Upper lobe of right lung (tissue), 1 donor: ENCODE measurements around the gene CARM1. TPM values are rescaled to one million over a fixed set of nuclear protein-coding genes. Genes with fewer than 3 reads are reported as not detected.
A peak's percentile ranks its signal among the peaks of the same experiment; 100 is the strongest.

Experiments
- ATAC-seq: fragments of 200-7000 bp; cut with Tn5 transposase; one replicate; pipeline ENCODE4 v1.9.1; 2020; ENCODE audit warnings: mild to moderate bottlenecking, moderate library complexity
- DNase-seq: peaks from one replicate; pipeline ENCODE4 v3.0.0-alpha.2; 2020
- H3K27ac ChIP-seq: fragments of 200-600 bp; one replicate; pipeline ENCODE4 v1.8.0; 2022
- H3K27me3 ChIP-seq: fragments of 200-600 bp; one replicate; pipeline ENCODE4 v1.8.0; 2022; ENCODE audit warnings: mild to moderate bottlenecking
- H3K36me3 ChIP-seq: fragments of 200-600 bp; one replicate; pipeline ENCODE4 v1.8.0; 2022
- H3K4me1 ChIP-seq: fragments of 200-600 bp; one replicate; pipeline ENCODE4 v1.8.0; 2022
- H3K4me3 ChIP-seq: fragments of 200-600 bp; one replicate; pipeline ENCODE4 v1.8.0; 2022; ENCODE audit warnings: mild to moderate bottlenecking
- H3K9me3 ChIP-seq: fragments of 200-600 bp; one replicate; pipeline ENCODE4 v1.8.0; 2022
- CTCF ChIP-seq: fragments of 200-600 bp; IDR thresholded peaks from one replicate; pipeline ENCODE4 v1.8.0; 2022; ENCODE audit warnings: antibody characterized with exemption
- intact Hi-C: fragments of 100-400 bp; cut with DNase I; formaldehyde crosslinking; loops from one replicate; pipeline ENCODE4 v1.11.0; 2022
- total RNA-seq: library from RNA; stranded (reverse); fragmentation: NEBNext Ultra II Directional; extraction: Animal tissue kit (Norgen Biotek cat#: 25700); gene quantifications from one replicate; pipeline ENCODE4 v1.2.1, GENCODE V29; 2021
- donor health status: DM: no; HTN: yes; CAD: no; lungs with severe emphysema.

CARM1 gene
- total RNA-seq, 1 donor from 2014 or later: 25.5 TPM

GRCh38 chr19:10896851-10897526, 25.6 kb downstream of the CARM1 start:
- no peak for DNase-seq
- TF ChIP-seq CTCF: no peak
- H3K9me3 ChIP-seq: no peaks in the 10 kb centered on the region
- no peak overlapping the region for H3K4me3 ChIP-seq
- no peaks in the 10 kb centered on the region for H3K27me3 ChIP-seq
- H3K27ac ChIP-seq: no peak overlapping the region
- ATAC-seq: peak; percentile 48
- intact Hi-C loops: no loop called here
- H3K4me1 ChIP-seq: peaks cover 8% of the 10 kb centered on the region
- no peaks in the 10 kb centered on the region for H3K36me3 ChIP-seq

GRCh38 chr19:10898633-10899032, 27.3 kb downstream of the CARM1 start:
- intact Hi-C loops: no loop called here
- TF ChIP-seq CTCF: no peak
- Histone ChIP-seq H3K9me3 (no peaks in the 10 kb centered on the region), H3K4me3 (no peak overlapping the region), H3K36me3 (no peaks in the 10 kb centered on the region), H3K27ac (no peak overlapping the region), H3K27me3 (no peaks in the 10 kb centered on the region), H3K4me1 (peaks cover 8% of the 10 kb centered on the region)
- DNase-seq (no peak), ATAC-seq (peak; percentile 20)

- peak; percentile 77 for ATAC-seq
- intact Hi-C loops: no loop called here
- Histone ChIP-seq H3K27me3 (no peaks in the 10 kb centered on the region), H3K27ac (peak overlapping the region; percentile 65), H3K36me3 (no peaks in the 10 kb centered on the region), H3K9me3 (no peaks in the 10 kb centered on the region), H3K4me1 (peaks cover 8% of the 10 kb centered on the region), H3K4me3 (no peak overlapping the region)
- no peak for TF ChIP-seq CTCF
- peak; percentile 73 for DNase-seq
Observed at GRCh38 chr19:10899151-10899653, 27.8 kb downstream of the CARM1 start.

GRCh38 chr19:10907925-10908324, 36.6 kb downstream of the CARM1 start:
- DNase-seq (no peak), ATAC-seq (no peak)
- Histone ChIP-seq H3K4me1 (no peaks in the 10 kb centered on the region), H3K4me3 (no peak overlapping the region), H3K36me3 (peaks cover 47% of the 10 kb centered on the region), H3K27me3 (no peaks in the 10 kb centered on the region), H3K27ac (no peak overlapping the region), H3K9me3 (no peaks in the 10 kb centered on the region)
- TF ChIP-seq CTCF: no peak
- intact Hi-C loops: no loop called here

- intact Hi-C loops: no loop called here
- no peaks in the 10 kb centered on the region for H3K4me1 ChIP-seq
- H3K27ac ChIP-seq: no peak overlapping the region
- ATAC-seq (no peak), DNase-seq (no peak)
- no peaks in the 10 kb centered on the region for H3K9me3 ChIP-seq
- no peaks in the 10 kb centered on the region for H3K27me3 ChIP-seq
- H3K4me3 ChIP-seq: no peak overlapping the region
- no peak for TF ChIP-seq CTCF
- H3K36me3 ChIP-seq: peaks cover 49% of the 10 kb centered on the region
Observed at GRCh38 chr19:10908380-10908960, 37.1 kb downstream of the CARM1 start.
